ENCODE data around the gene C3orf18. TPM values are rescaled to one million over a fixed set of nuclear protein-coding genes. Genes with fewer than 3 reads are reported as not detected.

C3orf18 gene
- total and polyA plus RNA-seq, 8 donors, result 4.9 to 75.0 (median 8.2) TPM; not detected in 1

GRCh38 chr3:50588759-50589433 lies 21.3 kb upstream of the C3orf18 start:
- no peak for DNase-seq
- TF ChIP-seq EP300 (IDR thresholded peaks at IDR 0.05) (no peak), CTCF (IDR thresholded peaks at IDR 0.05) (no peak), POLR2A (IDR thresholded peaks at IDR 0.05) (no peak), POLR2AphosphoS5 (IDR thresholded peaks at IDR 0.05) (no peak)
- WGBS, 5 donors, result 63 to 77% (median 73%) methylated on average over 4 of the region's 4 CpGs
- Histone ChIP-seq H3K36me3 (peaks cover 0 to 12% (median 8%) of the 10 kb centered on the region in 4 donors), H3K4me1 (peaks cover 5 to 50% (median 29%) of the 10 kb centered on the region in 4 donors), H3K9me3 (no peaks in the 10 kb centered on the region), H3K27ac (no peak overlapping the region), H3K4me3 (no peak overlapping the region), H3K27me3 (no peaks in the 10 kb centered on the region)
- intact Hi-C loops (cut with DNase I; ENCODE audit: low total_unique reads), result no loop called here

DNA sequence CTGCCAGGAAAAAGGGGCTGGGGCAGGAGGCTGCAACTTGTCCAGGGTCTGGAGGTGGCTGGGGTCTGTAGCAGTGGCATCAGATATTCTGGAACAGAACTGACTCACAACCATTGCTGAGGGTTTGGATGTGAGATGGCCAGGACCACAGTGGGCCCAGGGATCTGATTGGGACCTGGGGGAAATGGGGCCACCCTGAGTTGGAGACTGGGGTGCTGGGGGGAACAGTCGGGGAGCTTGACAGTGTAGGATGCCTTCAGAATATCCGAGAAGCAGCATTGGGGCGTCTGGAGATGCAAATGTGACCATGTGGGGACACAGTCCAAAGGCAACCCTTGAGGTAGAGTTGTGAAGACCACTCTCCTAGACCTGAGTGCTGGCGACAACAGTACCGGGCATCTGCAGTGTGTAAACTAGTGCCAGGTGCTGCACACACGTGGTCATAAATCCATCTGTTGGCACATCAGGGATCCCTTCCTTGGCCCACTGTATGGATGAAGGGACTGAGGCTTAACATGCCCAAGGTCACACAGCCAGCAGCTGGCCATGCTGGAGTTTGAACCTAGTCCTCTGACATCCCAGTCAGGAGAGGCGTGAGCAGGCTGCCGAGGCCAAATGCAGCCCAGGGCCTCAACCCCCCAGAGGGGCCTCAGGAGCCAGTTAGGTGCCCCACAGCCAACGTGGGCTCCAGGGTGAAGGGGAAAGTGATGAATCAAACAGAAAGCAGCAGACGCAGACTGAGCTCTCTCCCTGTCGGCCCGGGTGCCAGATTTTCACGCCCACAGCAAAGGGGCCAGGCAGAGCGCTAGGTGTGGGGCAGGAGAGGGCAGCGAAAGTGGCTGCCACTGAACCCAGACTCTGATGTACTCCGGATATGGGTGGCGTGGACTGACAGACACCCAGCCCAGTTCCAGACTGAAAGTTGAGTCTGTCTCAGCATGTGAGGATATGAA lies 20.5 kb upstream of the C3orf18 start:
- 38 to 51% (median 43%) methylated on average over 16 to 17 of the region's 17 CpGs for WGBS, 5 donors
- Histone ChIP-seq H3K36me3 (peaks cover 0 to 20% (median 13%) of the 10 kb centered on the region in 4 donors), H3K4me1 (peaks cover 5 to 50% (median 28%) of the 10 kb centered on the region in 4 donors), H3K27ac (no peak overlapping the region), H3K4me3 (no peak overlapping the region), H3K9me3 (no peaks in the 10 kb centered on the region), H3K27me3 (no peaks in the 10 kb centered on the region)
- no peak for TF ChIP-seq EP300 (IDR thresholded peaks at IDR 0.05)
- TF ChIP-seq POLR2A (IDR thresholded peaks at IDR 0.05), result no peak
- TF ChIP-seq CTCF (IDR thresholded peaks at IDR 0.05), result no peak
- no peak for TF ChIP-seq POLR2AphosphoS5 (IDR thresholded peaks at IDR 0.05)
- intact Hi-C loops (cut with DNase I; ENCODE audit: low total_unique reads), result no loop called here
- no peak for DNase-seq

DNA sequence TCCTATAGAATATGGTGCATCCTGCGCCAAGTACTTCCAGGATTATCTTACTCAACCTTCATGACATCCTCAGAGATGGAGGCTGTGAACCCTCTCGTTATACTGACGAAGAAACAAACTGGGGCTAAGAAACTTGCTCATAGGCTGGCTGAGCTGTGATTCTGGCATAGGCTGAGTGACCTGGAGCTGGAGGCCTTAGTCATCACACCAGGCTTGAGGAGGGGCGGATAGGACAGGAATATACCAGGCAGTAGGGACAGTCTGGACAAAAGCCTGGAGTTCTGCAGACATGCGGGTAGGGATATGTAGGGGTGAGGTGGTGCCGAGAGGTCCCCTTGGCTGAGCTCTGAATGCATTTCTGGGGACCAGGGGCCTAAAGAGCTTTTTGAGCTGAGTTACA lies 19.8 kb upstream of the C3orf18 start:
- 77 to 91% (median 86%) methylated on average over 6 of the region's 6 CpGs for WGBS, 5 donors

More for the DNA sequence above, 19.8 kb upstream of the C3orf18 start:
- H3K27me3 ChIP-seq, result no peaks in the 10 kb centered on the region
- intact Hi-C loops (cut with DNase I; ENCODE audit: low total_unique reads), result no loop called here
- H3K36me3 ChIP-seq, result peaks cover 0 to 27% (median 19%) of the 10 kb centered on the region in 4 donors
- H3K4me3 ChIP-seq, result no peak overlapping the region
- H3K4me1 ChIP-seq, result peaks cover under 1 to 43% (median 21%) of the 10 kb centered on the region in 4 donors
- no peak overlapping the region for H3K27ac ChIP-seq
- TF ChIP-seq EP300 (IDR thresholded peaks at IDR 0.05) (no peak), CTCF (IDR thresholded peaks at IDR 0.05) (no peak)
- no peak for DNase-seq
- no peaks in the 10 kb centered on the region for H3K9me3 ChIP-seq
